T-helper 22 cell (primary cell): ENCODE results near the gene GOLGA8K.
"Not testable (repeated sequence)": the region's sequence is repeated elsewhere in the genome, so short reads cannot be mapped to it uniquely, and the experiment has no call there.

Source experiments
- DNase-seq: peaks from one replicate; pipeline ENCODE4 v3.0.0-alpha.2; 2020; ENCODE audit warnings: low read depth

Gene GOLGA8K

GRCh38 chr15:32352748-32353147, 50.3 kb downstream of the GOLGA8K start:
- DNase-seq = not testable (repeated sequence)

GRCh38 chr15:32350563-32351220, 52.4 kb downstream of the GOLGA8K start:
- not testable (repeated sequence) for DNase-seq

- not testable (repeated sequence) for DNase-seq
These were observed 56.1 kb downstream of the GOLGA8K start for GRCh38 chr15:32347037-32347436.

GRCh38 chr15:32345978-32346547, 57.0 kb downstream of the GOLGA8K start:
- DNase-seq = not testable (repeated sequence)

- DNase-seq = not testable (repeated sequence)
These were observed 59.2 kb downstream of the GOLGA8K start for GRCh38 chr15:32343921-32344320.
